ENCODE results near the gene PRSS3.
"Not testable (repeated sequence)": the region's sequence is repeated elsewhere in the genome, so short reads cannot be mapped to it uniquely, and the experiment has no call there.

Gene PRSS3

GRCh38 chr9:33789429-33789828 lies 5.9 kb upstream of the PRSS3 start:
- H3K9me3 ChIP-seq (ENCODE audit: control insufficient read depth, low read depth, low read length); H3K27ac ChIP-seq (ENCODE audit: low read length); H3K4me3 ChIP-seq (ENCODE audit: low read length); H3K36me3 ChIP-seq (ENCODE audit: control insufficient read depth, low read depth, low read length); H3K9ac ChIP-seq (ENCODE audit: low read length); H3K4me1 ChIP-seq (ENCODE audit: control insufficient read depth, low read depth, low read length); H3K27me3 ChIP-seq (ENCODE audit: control insufficient read depth, insufficient read depth, low read length): not testable (repeated sequence)

GRCh38 chr9:33791117-33791516 lies 4.2 kb upstream of the PRSS3 start:
- no peaks in the 10 kb centered on the region for H3K36me3 ChIP-seq (ENCODE audit: control insufficient read depth, low read depth, low read length)
- no peak overlapping the region for H3K27ac ChIP-seq (ENCODE audit: low read length)
- no peaks in the 10 kb centered on the region for H3K27me3 ChIP-seq (ENCODE audit: control insufficient read depth, insufficient read depth, low read length)
- H3K9ac ChIP-seq (ENCODE audit: low read length), result no peak overlapping the region
- no peaks in the 10 kb centered on the region for H3K9me3 ChIP-seq (ENCODE audit: control insufficient read depth, low read depth, low read length)
- peaks cover 5% of the 10 kb centered on the region for H3K4me1 ChIP-seq (ENCODE audit: control insufficient read depth, low read depth, low read length)
- H3K4me3 ChIP-seq (ENCODE audit: low read length), result no peak overlapping the region

GRCh38 chr9:33793496-33793895 lies 1.9 kb upstream of the PRSS3 start:
- not testable (repeated sequence) for H3K9ac ChIP-seq (ENCODE audit: low read length); H3K36me3 ChIP-seq (ENCODE audit: control insufficient read depth, low read depth, low read length); H3K4me1 ChIP-seq (ENCODE audit: control insufficient read depth, low read depth, low read length); H3K27me3 ChIP-seq (ENCODE audit: control insufficient read depth, insufficient read depth, low read length); H3K9me3 ChIP-seq (ENCODE audit: control insufficient read depth, low read depth, low read length); H3K27ac ChIP-seq (ENCODE audit: low read length); H3K4me3 ChIP-seq (ENCODE audit: low read length)

GRCh38 chr9:33794560-33794959 lies 801 bp upstream of the PRSS3 start:
- Histone ChIP-seq H3K27me3 (ENCODE audit: control insufficient read depth, insufficient read depth, low read length) (no peaks in the 10 kb centered on the region), H3K9ac (ENCODE audit: low read length) (no peak overlapping the region), H3K9me3 (ENCODE audit: control insufficient read depth, low read depth, low read length) (no peaks in the 10 kb centered on the region), H3K4me1 (ENCODE audit: control insufficient read depth, low read depth, low read length) (peaks cover 5% of the 10 kb centered on the region), H3K27ac (ENCODE audit: low read length) (no peak overlapping the region), H3K4me3 (ENCODE audit: low read length) (no peak overlapping the region), H3K36me3 (ENCODE audit: control insufficient read depth, low read depth, low read length) (no peaks in the 10 kb centered on the region)

GRCh38 chr9:33795819-33796218 lies 458 bp downstream of the PRSS3 start:
- Histone ChIP-seq H3K4me1 (ENCODE audit: control insufficient read depth, low read depth, low read length) (peaks cover 5% of the 10 kb centered on the region), H3K27me3 (ENCODE audit: control insufficient read depth, insufficient read depth, low read length) (no peaks in the 10 kb centered on the region), H3K9ac (ENCODE audit: low read length) (no peak overlapping the region), H3K36me3 (ENCODE audit: control insufficient read depth, low read depth, low read length) (no peaks in the 10 kb centered on the region), H3K4me3 (ENCODE audit: low read length) (no peak overlapping the region), H3K27ac (ENCODE audit: low read length) (no peak overlapping the region), H3K9me3 (ENCODE audit: control insufficient read depth, low read depth, low read length) (no peaks in the 10 kb centered on the region)

GRCh38 chr9:33796679-33797078 lies 1.3 kb downstream of the PRSS3 start:
- H3K4me1 ChIP-seq (ENCODE audit: control insufficient read depth, low read depth, low read length), result not testable (repeated sequence)

GRCh38 chr9:33797837-33798236 lies 2.5 kb downstream of the PRSS3 start:
- no peaks in the 10 kb centered on the region for H3K27me3 ChIP-seq (ENCODE audit: control insufficient read depth, insufficient read depth, low read length)
- H3K36me3 ChIP-seq (ENCODE audit: control insufficient read depth, low read depth, low read length), result no peaks in the 10 kb centered on the region
- no peak overlapping the region for H3K27ac ChIP-seq (ENCODE audit: low read length)
- no peaks in the 10 kb centered on the region for H3K9me3 ChIP-seq (ENCODE audit: control insufficient read depth, low read depth, low read length)
- H3K4me3 ChIP-seq (ENCODE audit: low read length), result no peak overlapping the region
- peaks cover 5% of the 10 kb centered on the region for H3K4me1 ChIP-seq (ENCODE audit: control insufficient read depth, low read depth, low read length)
- H3K9ac ChIP-seq (ENCODE audit: low read length), result no peak overlapping the region

More at GRCh38 chr9:33796679-33797078, 1.3 kb downstream of the PRSS3 start:
- not testable (repeated sequence) for H3K4me3 ChIP-seq (ENCODE audit: low read length); H3K27ac ChIP-seq (ENCODE audit: low read length); H3K27me3 ChIP-seq (ENCODE audit: control insufficient read depth, insufficient read depth, low read length); H3K36me3 ChIP-seq (ENCODE audit: control insufficient read depth, low read depth, low read length); H3K9ac ChIP-seq (ENCODE audit: low read length); H3K9me3 ChIP-seq (ENCODE audit: control insufficient read depth, low read depth, low read length)

- H3K36me3 ChIP-seq (ENCODE audit: control insufficient read depth, low read depth, low read length), result no peaks in the 10 kb centered on the region
- no peaks in the 10 kb centered on the region for H3K9me3 ChIP-seq (ENCODE audit: control insufficient read depth, low read depth, low read length)
- H3K4me1 ChIP-seq (ENCODE audit: control insufficient read depth, low read depth, low read length), result peaks cover 5% of the 10 kb centered on the region
- H3K9ac ChIP-seq (ENCODE audit: low read length), result no peak overlapping the region
- no peak overlapping the region for H3K4me3 ChIP-seq (ENCODE audit: low read length)
- H3K27ac ChIP-seq (ENCODE audit: low read length), result no peak overlapping the region
- H3K27me3 ChIP-seq (ENCODE audit: control insufficient read depth, insufficient read depth, low read length), result no peaks in the 10 kb centered on the region
Measured at GRCh38 chr9:33798545-33798944, 3.2 kb downstream of the PRSS3 start.

- Histone ChIP-seq H3K4me1 (ENCODE audit: control insufficient read depth, low read depth, low read length) (peaks cover 5% of the 10 kb centered on the region), H3K27me3 (ENCODE audit: control insufficient read depth, insufficient read depth, low read length) (no peaks in the 10 kb centered on the region), H3K36me3 (ENCODE audit: control insufficient read depth, low read depth, low read length) (no peaks in the 10 kb centered on the region), H3K4me3 (ENCODE audit: low read length) (no peak overlapping the region), H3K27ac (ENCODE audit: low read length) (no peak overlapping the region), H3K9me3 (ENCODE audit: control insufficient read depth, low read depth, low read length) (no peaks in the 10 kb centered on the region), H3K9ac (ENCODE audit: low read length) (no peak overlapping the region)
Measured at GRCh38 chr9:33799928-33800704, 4.8 kb downstream of the PRSS3 start.

GRCh38 chr9:33800886-33801285 lies 5.5 kb downstream of the PRSS3 start:
- no peaks in the 10 kb centered on the region for H3K27me3 ChIP-seq (ENCODE audit: control insufficient read depth, insufficient read depth, low read length)

GRCh38 chr9:33801943-33802500 lies 6.7 kb downstream of the PRSS3 start:
- H3K36me3 ChIP-seq (ENCODE audit: control insufficient read depth, low read depth, low read length); H3K9me3 ChIP-seq (ENCODE audit: control insufficient read depth, low read depth, low read length); H3K4me3 ChIP-seq (ENCODE audit: low read length); H3K9ac ChIP-seq (ENCODE audit: low read length); H3K4me1 ChIP-seq (ENCODE audit: control insufficient read depth, low read depth, low read length); H3K27ac ChIP-seq (ENCODE audit: low read length); H3K27me3 ChIP-seq (ENCODE audit: control insufficient read depth, insufficient read depth, low read length): not testable (repeated sequence)

More at GRCh38 chr9:33800886-33801285, 5.5 kb downstream of the PRSS3 start:
- no peak overlapping the region for H3K4me3 ChIP-seq (ENCODE audit: low read length)
- no peak overlapping the region for H3K27ac ChIP-seq (ENCODE audit: low read length)
- H3K9me3 ChIP-seq (ENCODE audit: control insufficient read depth, low read depth, low read length), result no peaks in the 10 kb centered on the region
- H3K4me1 ChIP-seq (ENCODE audit: control insufficient read depth, low read depth, low read length), result peaks cover 2% of the 10 kb centered on the region
- H3K9ac ChIP-seq (ENCODE audit: low read length), result no peak overlapping the region
- no peaks in the 10 kb centered on the region for H3K36me3 ChIP-seq (ENCODE audit: control insufficient read depth, low read depth, low read length)

- not testable (repeated sequence) for H3K27ac ChIP-seq (ENCODE audit: low read length); H3K4me1 ChIP-seq (ENCODE audit: control insufficient read depth, low read depth, low read length); H3K36me3 ChIP-seq (ENCODE audit: control insufficient read depth, low read depth, low read length); H3K4me3 ChIP-seq (ENCODE audit: low read length); H3K9ac ChIP-seq (ENCODE audit: low read length); H3K9me3 ChIP-seq (ENCODE audit: control insufficient read depth, low read depth, low read length); H3K27me3 ChIP-seq (ENCODE audit: control insufficient read depth, insufficient read depth, low read length)
Measured at GRCh38 chr9:33804196-33804595, 8.8 kb downstream of the PRSS3 start.

Measured in iPS-18a (cell line).